ENCODE results near the gene TRIM63. TPM values are rescaled to one million over a fixed set of nuclear protein-coding genes. Genes with fewer than 3 reads are reported as not detected.

Gene TRIM63
- total RNA-seq, 1 donor from 2014 or later: not detected

DNA sequence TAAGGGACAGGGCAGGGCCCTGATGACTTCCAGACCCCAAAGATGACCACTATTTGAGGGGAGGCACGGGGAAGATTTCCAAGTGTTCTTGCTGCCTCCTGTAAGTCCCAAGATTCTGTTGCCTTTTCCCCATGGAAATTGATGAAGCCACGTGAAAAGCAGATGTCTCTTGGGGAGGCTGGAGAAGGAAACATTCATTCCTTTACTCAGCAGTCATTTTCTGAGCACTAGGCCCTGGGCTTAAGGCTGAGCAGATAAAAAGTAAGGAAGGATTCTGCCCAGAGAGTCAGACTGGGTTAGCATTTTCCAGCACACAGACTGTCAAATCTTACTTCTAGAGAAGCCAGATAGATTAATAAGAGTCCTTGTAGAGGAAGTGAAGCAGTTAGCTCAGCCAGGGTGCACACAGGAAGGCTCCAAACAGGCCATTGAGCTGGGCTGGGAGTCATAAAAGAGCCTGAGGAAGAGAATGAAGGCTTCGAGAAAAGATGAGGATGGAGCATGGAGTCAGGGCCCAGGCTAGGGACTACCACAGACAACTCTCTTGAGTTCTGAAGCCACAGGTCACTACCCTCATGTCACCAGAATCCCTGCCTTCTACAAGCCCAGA, 35.7 kb downstream of the TRIM63 start:
- TF ChIP-seq POLR2AphosphoS5 (IDR thresholded peaks at IDR 0.05; ENCODE audit: insufficient read depth in 1 of 2, low read depth in 1 of 2) (no peak), POLR2A (IDR thresholded peaks at IDR 0.05) (no peak)
- TF ChIP-seq, protein P1, sequence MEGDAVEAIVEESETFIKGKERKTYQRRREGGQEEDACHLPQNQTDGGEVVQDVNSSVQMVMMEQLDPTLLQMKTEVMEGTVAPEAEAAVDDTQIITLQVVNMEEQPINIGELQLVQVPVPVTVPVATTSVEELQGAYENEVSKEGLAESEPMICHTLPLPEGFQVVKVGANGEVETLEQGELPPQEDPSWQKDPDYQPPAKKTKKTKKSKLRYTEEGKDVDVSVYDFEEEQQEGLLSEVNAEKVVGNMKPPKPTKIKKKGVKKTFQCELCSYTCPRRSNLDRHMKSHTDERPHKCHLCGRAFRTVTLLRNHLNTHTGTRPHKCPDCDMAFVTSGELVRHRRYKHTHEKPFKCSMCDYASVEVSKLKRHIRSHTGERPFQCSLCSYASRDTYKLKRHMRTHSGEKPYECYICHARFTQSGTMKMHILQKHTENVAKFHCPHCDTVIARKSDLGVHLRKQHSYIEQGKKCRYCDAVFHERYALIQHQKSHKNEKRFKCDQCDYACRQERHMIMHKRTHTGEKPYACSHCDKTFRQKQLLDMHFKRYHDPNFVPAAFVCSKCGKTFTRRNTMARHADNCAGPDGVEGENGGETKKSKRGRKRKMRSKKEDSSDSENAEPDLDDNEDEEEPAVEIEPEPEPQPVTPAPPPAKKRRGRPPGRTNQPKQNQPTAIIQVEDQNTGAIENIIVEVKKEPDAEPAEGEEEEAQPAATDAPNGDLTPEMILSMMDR (IDR thresholded peaks at IDR 0.05): no peak
- intact Hi-C loops (cut with DNase I): loop anchor here (10.0 kb wide), 1 partner anchor 133 kb away; the partner anchor contains the start of genes C1orf232 and ZNF593
- DNase-seq (ENCODE audit: extremely low spot score in 2 of 2): no peak

GRCh38 chr1:26031196-26031595, 36.2 kb downstream of the TRIM63 start:
- no peaks in the 10 kb centered on the region for H3K36me3 ChIP-seq
- TF ChIP-seq, protein P1 (IDR thresholded peaks at IDR 0.05): no peak
- TF ChIP-seq POLR2AphosphoS5 (IDR thresholded peaks at IDR 0.05; ENCODE audit: insufficient read depth in 1 of 2, low read depth in 1 of 2) (no peak), POLR2A (IDR thresholded peaks at IDR 0.05) (no peak)
- DNase-seq (ENCODE audit: extremely low spot score in 2 of 2): no peak
- H3K9me3 ChIP-seq: no peaks in the 10 kb centered on the region
- H3K27me3 ChIP-seq: no peaks in the 10 kb centered on the region
- intact Hi-C loops (cut with DNase I): loop anchor here (10.0 kb wide), 1 partner anchor 134 kb away; the partner anchor contains the start of genes C1orf232 and ZNF593
- peaks cover 8% of the 10 kb centered on the region for H3K4me1 ChIP-seq
- H3K27ac ChIP-seq: no peak overlapping the region
- H3K4me3 ChIP-seq: no peak overlapping the region

More for the DNA sequence above, 35.7 kb downstream of the TRIM63 start:
- Histone ChIP-seq H3K36me3 (no peaks in the 10 kb centered on the region), H3K27ac (no peak overlapping the region), H3K27me3 (no peaks in the 10 kb centered on the region), H3K4me1 (peaks cover 13% of the 10 kb centered on the region), H3K9me3 (no peaks in the 10 kb centered on the region), H3K4me3 (no peak overlapping the region)

DNA sequence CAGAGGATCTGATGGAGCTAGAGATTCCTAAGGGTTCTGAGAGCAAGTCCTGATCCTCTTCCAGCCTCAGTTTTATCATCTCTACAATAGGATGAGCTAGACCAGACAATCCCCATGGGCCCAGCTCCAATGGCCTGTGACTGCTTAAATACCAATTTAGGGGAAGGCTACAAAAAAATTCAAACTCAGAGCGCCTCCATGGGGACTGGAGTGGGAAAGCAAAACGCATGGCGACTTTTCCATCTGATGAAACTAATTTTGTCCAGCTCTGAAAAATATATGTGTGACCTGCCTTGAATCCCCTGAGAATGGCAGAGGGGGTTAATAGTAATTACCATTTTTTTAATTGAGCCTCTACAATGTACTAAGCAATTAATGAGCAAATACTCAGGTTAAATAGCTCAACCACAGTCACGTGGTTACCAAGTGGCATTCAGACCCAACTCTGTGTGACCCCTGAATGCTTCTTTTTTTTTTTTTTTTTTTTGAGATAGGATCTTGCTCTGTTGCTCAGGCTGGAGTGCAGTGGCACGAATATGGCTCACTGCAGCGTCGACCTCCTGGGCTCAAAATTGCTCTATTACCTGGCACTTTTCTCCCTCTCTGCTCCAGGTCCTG, 37.5 kb downstream of the TRIM63 start:
- Histone ChIP-seq H3K36me3 (no peaks in the 10 kb centered on the region), H3K9me3 (no peaks in the 10 kb centered on the region), H3K27ac (no peak overlapping the region), H3K4me3 (no peak overlapping the region), H3K4me1 (peaks cover 4% of the 10 kb centered on the region), H3K27me3 (no peaks in the 10 kb centered on the region)
- TF ChIP-seq, protein P1 (IDR thresholded peaks at IDR 0.05): no peak
- TF ChIP-seq POLR2A (IDR thresholded peaks at IDR 0.05) (no peak), POLR2AphosphoS5 (IDR thresholded peaks at IDR 0.05; ENCODE audit: insufficient read depth in 1 of 2, low read depth in 1 of 2) (no peak)
- no peak for DNase-seq (ENCODE audit: extremely low spot score in 2 of 2)
- intact Hi-C loops (cut with DNase I): loop anchor here (10.0 kb wide), 1 partner anchor 135 kb away; the partner anchor contains the start of genes C1orf232 and ZNF593

DNA sequence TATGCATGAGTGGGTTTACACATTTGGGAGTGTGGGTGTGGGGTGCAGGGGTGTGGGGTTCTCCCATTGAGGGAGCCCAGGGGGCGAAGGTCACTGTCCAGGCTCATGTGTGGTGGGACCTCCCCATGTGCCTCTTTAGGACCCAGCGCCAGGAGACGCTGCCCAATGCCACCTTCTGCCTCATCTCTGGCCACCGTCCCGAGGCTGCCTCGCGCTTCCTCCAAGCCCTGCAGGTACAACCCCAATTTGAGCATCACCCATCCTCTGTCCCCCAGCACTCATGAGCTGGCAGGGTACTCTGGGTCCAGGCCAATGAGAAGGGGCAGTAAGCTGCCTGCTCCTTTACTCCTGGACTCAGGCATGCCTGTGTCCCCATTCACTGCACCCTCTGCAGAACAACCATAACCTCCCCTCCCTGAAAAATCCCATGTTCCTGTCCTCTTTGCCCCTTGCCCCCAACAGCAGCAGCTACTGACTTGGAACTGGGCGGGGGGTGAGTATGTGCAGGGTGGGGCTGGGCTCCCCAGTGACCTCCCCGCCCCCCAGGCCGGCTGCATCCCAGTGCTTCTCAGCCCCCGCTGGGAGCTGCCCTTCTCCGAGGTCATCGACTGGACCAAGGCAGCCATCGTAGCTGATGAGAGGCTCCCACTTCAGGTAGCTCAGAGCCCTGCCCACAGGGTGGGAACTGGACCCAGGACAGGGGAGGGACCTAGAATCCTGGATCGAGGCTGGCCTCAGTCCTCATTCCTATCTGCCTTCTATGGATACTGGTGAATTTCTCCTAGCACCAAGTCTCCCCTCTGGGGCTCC, 38.2 kb downstream of the TRIM63 start:
- TF ChIP-seq POLR2AphosphoS5 (IDR thresholded peaks at IDR 0.05; ENCODE audit: insufficient read depth in 1 of 2, low read depth in 1 of 2) (no peak), POLR2A (IDR thresholded peaks at IDR 0.05) (no peak)
- TF ChIP-seq, protein P1 (IDR thresholded peaks at IDR 0.05): no peak

More for the DNA sequence above, 38.2 kb downstream of the TRIM63 start:
- Histone ChIP-seq H3K27ac (no peak overlapping the region), H3K4me3 (no peak overlapping the region), H3K36me3 (no peaks in the 10 kb centered on the region), H3K4me1 (no peaks in the 10 kb centered on the region), H3K9me3 (no peaks in the 10 kb centered on the region), H3K27me3 (no peaks in the 10 kb centered on the region)
- DNase-seq (ENCODE audit: extremely low spot score in 2 of 2): no peak
- intact Hi-C loops (cut with DNase I): no loop called here
